GM23248 (cell line): Measurements from ENCODE around the gene KRT13.

Experiments
- EZH2 ChIP-seq: fragments of 200-600 bp; sonication (generic); IDR thresholded peaks from 2 replicates; pipeline ENCODE4 v1.6.1; 2018; ENCODE audit warnings: antibody characterized with exemption, mild to moderate bottlenecking; ENCODE audit not compliant: insufficient read depth, poor library complexity, severe bottlenecking
- EZH2phosphoT487 ChIP-seq: fragments of 200-600 bp; sonication (generic); IDR thresholded peaks from 2 replicates; pipeline ENCODE4 v1.6.1; 2018; ENCODE audit warnings: antibody characterized with exemption, moderate library complexity, mild to moderate bottlenecking, low read depth; ENCODE audit not compliant: insufficient read depth

GRCh38 chr17:41486316-41486715, 19.1 kb downstream of the KRT13 start:
- TF ChIP-seq EZH2phosphoT487 (no peak), EZH2 (no peak)
